Thymus (tissue), 11 donors: ENCODE measurements around the gene ARID5A. TPM values are rescaled to one million over a fixed set of nuclear protein-coding genes. Genes with fewer than 3 reads are reported as not detected.

Source experiments
- DNase-seq, 9 donors: peaks; one replicate each; pipeline ENCODE4 v3.0.0-alpha.2; 2013; ENCODE audit warnings: low spot score in 9 of 9, low read depth in 6 of 9, missing footprints in 1 of 9
- H3K27ac ChIP-seq, 2 donors: one replicate each; pipeline ENCODE4 v1.5.1; 2013; ENCODE audit warnings: control low read depth in 1 of 2, low read depth in 1 of 2, low read length in 1 of 2, mild to moderate bottlenecking in 1 of 2, moderate library complexity in 1 of 2
- H3K27me3 ChIP-seq, 2 donors: one replicate each; pipeline ENCODE4 v1.5.1; 2013; ENCODE audit warnings: low read length in 1 of 2; ENCODE audit not compliant: control insufficient read depth in 2 of 2, insufficient read depth in 1 of 2
- H3K36me3 ChIP-seq, 2 donors: one replicate each; pipeline ENCODE4 v1.5.1; 2013; ENCODE audit warnings: low read length in 1 of 2, mild to moderate bottlenecking in 1 of 2, moderate library complexity in 1 of 2; ENCODE audit not compliant: control insufficient read depth in 2 of 2, insufficient read depth in 2 of 2
- H3K4me1 ChIP-seq, 2 donors: one replicate each; pipeline ENCODE4 v1.5.1; 2013; ENCODE audit warnings: low read length in 2 of 2; ENCODE audit not compliant: control insufficient read depth in 2 of 2, insufficient read depth in 2 of 2
- H3K4me3 ChIP-seq, 2 donors: one replicate each; pipeline ENCODE4 v1.5.1; 2013; ENCODE audit warnings: low read length in 2 of 2, control low read depth in 1 of 2, mild to moderate bottlenecking in 1 of 2
- H3K9me3 ChIP-seq, 2 donors: one replicate each; pipeline ENCODE4 v1.5.1; 2013; ENCODE audit warnings: low read length in 1 of 2, mild to moderate bottlenecking in 1 of 2; ENCODE audit not compliant: control insufficient read depth in 2 of 2, insufficient read depth in 1 of 2
- WGBS: extraction: QIAGEN DNeasy Blood & Tissue Kit; methylation state at CpG from one replicate; pipeline ENCODE4 v1.1.7; 2013; 5-methylcytosine and 5-hydroxymethylcytosine counted together
- polyA plus RNA-seq: library from polyadenylated mRNA; stranded (reverse); fragments of 200-250 nt; gene quantifications from one replicate; pipeline ENCODE4 v1.2.3, GENCODE V29; 2013
- total RNA-seq: library from RNA; stranded (reverse); fragments of 120-200 nt; gene quantifications from one replicate; pipeline ENCODE4 v1.2.4, GENCODE V29; 2013
- donor health status: healthy.

Gene ARID5A
- total and polyA plus RNA-seq, 2 donors = 18.9 to 57.2 TPM

DNA sequence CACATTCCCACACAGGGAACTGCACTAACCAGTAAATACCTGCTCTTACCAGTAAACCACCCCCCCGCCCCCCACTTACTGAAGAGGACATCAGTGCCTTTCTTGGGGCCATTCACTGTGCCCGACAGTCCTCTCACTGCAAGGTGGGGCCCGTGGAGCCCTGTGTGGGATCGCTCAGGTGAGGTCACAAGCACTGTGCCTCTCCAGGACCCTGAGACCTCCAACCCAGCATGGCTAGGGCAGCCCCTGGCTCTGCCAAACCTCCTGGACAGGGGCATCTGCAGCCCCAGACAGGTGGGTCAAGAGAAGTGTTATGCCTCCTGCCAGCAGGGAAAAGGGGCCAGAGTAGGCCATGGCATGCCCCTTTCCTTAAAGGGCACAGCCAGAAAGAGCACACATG is 24.7 kb upstream of the ARID5A start:
- H3K27ac ChIP-seq = no peak overlapping the region
- H3K4me1 ChIP-seq = peaks cover 0 to 15% of the 10 kb centered on the region in 2 donors
- H3K27me3 ChIP-seq = peaks cover 6 to 40% of the 10 kb centered on the region in 2 donors
- H3K36me3 ChIP-seq = no peaks in the 10 kb centered on the region
- H3K4me3 ChIP-seq = no peak overlapping the region
- peaks cover 0 to 8% of the 10 kb centered on the region in 2 donors for H3K9me3 ChIP-seq
- DNase-seq = no peak
- WGBS = 95% methylated on average over 4 of the region's 4 CpGs

DNA sequence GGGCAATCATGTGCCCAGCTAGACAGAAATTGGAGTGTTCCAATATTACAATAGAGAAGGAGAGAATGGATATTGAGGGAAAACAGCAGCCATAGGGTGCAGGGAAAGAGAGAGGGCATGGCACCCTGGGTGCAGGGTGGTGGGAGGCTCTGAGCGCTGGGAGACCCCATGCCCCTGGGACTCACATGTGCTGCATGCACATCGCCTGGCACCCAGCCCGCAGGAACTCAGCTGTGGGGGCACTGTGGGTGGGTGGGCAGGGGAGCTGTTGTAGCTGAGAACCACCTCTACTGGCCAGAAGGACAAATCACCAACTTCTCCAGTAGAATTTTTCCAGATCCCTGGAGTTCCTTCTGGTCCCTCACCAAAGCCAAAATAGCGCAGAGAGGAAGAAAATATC is 24.2 kb upstream of the ARID5A start:
- Histone ChIP-seq H3K36me3 (no peaks in the 10 kb centered on the region), H3K27ac (no peak overlapping the region), H3K4me1 (peaks cover 0 to 15% of the 10 kb centered on the region in 2 donors), H3K9me3 (peaks cover 0 to 8% of the 10 kb centered on the region in 2 donors), H3K27me3 (peaks cover 6 to 40% of the 10 kb centered on the region in 2 donors), H3K4me3 (no peak overlapping the region)
- WGBS = 96% methylated on average over 4 of the region's 4 CpGs
- DNase-seq = no peak

DNA sequence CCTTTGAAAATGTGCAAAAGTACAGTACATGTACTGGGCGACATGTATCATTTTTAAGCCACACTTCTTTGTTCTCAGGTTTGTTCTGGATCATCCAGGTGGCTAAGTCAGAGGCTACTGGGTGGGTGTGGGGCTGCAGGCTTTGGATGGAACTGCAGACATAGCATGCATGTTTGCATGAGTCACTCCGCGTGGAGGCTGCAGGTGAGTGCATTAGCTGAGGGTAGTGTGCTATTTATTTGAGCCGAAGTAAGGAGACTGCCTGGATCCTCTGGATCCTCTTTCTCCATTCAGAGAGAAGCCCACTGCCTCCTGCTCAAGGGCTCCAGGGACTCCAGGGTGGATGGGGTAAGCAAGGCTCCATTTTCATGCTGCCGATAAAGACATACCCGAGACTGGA is 22.0 kb upstream of the ARID5A start:
- WGBS = 97% methylated on average over 6 of the region's 6 CpGs
- Histone ChIP-seq H3K9me3 (peaks cover 0 to 5% of the 10 kb centered on the region in 2 donors), H3K36me3 (no peaks in the 10 kb centered on the region), H3K27ac (no peak overlapping the region), H3K27me3 (peaks cover 0 to 21% of the 10 kb centered on the region in 2 donors), H3K4me1 (peaks cover 0 to 2% of the 10 kb centered on the region in 2 donors), H3K4me3 (no peak overlapping the region)
- no peak for DNase-seq

DNA sequence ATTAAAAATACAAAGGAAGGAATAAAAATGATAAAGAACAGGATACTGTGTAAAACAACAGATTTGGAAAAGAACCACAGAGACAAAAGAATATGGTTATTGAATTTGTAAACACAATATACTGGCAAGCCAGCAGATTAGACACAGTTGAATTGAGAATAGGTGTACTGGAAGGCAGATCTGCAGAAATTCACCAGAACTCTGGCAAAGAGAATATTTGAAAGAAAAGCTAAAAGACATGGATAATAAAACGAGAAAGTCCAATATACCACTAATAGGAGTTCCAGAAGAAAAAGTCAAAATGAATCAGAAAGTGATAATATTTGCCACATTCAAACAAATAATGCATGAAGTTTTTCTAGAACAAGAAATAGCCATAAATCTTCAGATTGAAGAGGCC is 19.5 kb upstream of the ARID5A start:
- Histone ChIP-seq H3K36me3 (no peaks in the 10 kb centered on the region), H3K27me3 (peaks cover 0 to under 1% of the 10 kb centered on the region in 2 donors), H3K27ac (no peak overlapping the region), H3K4me3 (no peak overlapping the region), H3K4me1 (no peaks in the 10 kb centered on the region), H3K9me3 (peaks cover 0 to 5% of the 10 kb centered on the region in 2 donors)
- WGBS = 94% methylated on average over 1 of the region's 1 CpG
- DNase-seq = no peak

DNA sequence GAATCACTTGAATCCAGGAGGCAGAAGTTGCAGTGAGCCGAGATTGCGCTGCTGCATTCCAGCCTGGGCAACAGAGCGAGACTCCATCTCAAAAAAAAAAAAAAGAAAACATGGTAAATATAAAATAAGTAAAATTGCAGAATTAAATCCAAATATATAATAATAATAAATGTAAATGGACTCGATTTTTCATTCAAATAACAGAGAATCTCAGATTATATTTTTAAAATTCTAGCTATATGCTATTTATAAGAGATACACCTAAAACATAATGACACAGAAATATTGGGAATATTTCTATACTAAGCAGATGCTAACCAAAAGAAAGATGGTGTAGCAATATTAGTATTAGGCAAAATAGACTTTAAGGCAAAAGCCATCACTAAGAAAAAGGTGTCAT is 16.3 kb upstream of the ARID5A start:
- DNase-seq = no peak
- H3K27ac ChIP-seq = no peak overlapping the region
- H3K4me3 ChIP-seq = no peak overlapping the region
- peaks cover 3 to 6% of the 10 kb centered on the region in 2 donors for H3K27me3 ChIP-seq
- WGBS = 94% methylated on average over 4 of the region's 4 CpGs
- no peaks in the 10 kb centered on the region for H3K4me1 ChIP-seq
- H3K36me3 ChIP-seq = no peaks in the 10 kb centered on the region
- peaks cover 0 to 5% of the 10 kb centered on the region in 2 donors for H3K9me3 ChIP-seq

DNA sequence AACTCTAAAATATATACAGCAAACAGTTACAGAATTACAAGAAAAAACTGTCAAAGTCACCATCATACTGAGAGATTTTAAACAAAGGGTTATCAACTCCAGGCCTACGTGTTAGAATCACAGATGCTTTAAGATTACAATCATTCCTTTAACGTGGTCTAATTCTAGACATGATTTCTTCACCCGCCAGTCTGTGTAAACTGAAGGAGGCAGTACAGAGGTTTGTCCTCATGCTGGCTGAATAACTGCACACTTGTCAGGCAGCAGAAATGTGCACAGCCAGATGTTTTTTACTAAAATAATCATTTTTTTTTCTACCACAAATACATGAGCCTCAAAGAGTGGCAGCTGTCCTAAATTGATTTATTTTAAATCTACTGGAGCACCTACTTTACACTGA is 15.9 kb upstream of the ARID5A start:
- no peak overlapping the region for H3K4me3 ChIP-seq
- no peak for DNase-seq
- no peaks in the 10 kb centered on the region for H3K4me1 ChIP-seq
- WGBS = 58% methylated on average over 3 of the region's 3 CpGs
- H3K9me3 ChIP-seq = peaks cover 0 to 5% of the 10 kb centered on the region in 2 donors
- no peaks in the 10 kb centered on the region for H3K36me3 ChIP-seq
- peaks cover 3 to 9% of the 10 kb centered on the region in 2 donors for H3K27me3 ChIP-seq
- no peak overlapping the region for H3K27ac ChIP-seq

DNA sequence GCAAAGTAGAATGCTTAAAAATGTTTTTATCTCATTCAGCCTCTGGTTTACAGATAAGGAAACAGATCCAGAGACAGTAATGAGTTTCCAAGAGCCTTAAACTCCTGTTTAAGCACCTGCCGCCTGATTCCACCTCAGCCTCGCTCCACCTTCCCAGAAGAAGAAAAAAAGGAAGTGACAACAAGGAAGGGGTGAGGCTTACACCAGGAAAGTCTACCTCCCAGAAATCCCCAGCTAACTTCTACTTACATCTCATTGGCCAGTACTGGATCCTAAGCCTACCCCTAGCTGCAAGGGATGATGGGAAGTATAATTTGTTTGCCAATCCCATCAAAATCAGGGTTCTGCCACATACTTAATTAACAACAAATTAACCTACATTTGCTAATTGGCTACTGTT is 15.3 kb upstream of the ARID5A start:
- H3K27me3 ChIP-seq = peaks cover 3 to 13% of the 10 kb centered on the region in 2 donors

DNA sequence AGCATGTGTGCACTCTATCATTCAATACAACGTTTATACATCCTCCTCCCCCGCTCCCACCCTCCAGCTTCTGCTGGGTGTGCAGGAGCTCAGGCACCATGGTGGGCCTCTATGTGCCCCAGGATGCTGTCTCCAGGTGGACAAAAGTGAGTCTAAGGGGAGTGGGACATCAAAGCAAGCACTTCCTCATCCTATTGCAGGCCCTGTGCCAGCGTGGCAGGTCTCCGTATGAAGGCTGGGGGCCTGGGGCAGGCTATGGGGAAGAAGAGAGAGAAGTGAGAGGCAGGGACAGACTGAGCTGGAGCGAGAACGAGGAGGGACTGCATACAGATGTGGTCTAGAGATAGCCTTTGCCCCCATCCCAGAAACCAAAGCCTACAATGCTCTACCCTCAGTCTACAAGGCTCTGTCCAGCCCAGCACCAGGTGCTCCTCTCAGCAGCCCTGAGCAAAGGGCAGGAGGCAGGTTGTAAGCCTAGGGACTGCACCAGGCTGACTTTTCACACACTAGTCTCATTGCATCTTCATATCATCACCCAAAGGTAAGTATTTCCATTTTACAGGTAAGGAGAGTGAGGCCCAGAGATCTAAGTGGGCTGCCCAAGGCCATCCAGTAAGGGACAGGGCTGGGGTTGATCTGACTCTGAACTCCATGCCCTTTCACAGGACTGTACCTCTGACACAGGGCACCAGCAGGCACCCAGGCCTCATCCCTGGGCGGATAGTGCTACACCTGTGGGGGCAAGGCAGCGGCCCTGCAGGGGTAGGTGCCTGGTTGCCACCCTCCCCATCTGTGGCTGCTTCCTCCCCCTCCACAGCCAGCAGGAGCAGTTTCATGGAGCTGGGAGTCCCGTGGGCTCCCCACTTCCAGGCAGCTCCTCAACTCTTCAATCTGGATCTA is 14.0 kb upstream of the ARID5A start:
- Histone ChIP-seq H3K4me1 (peaks cover 4 to 15% of the 10 kb centered on the region in 2 donors), H3K4me3 (no peak overlapping the region), H3K9me3 (no peaks in the 10 kb centered on the region), H3K36me3 (no peaks in the 10 kb centered on the region), H3K27ac (no peak overlapping the region), H3K27me3 (peaks cover 3 to 26% of the 10 kb centered on the region in 2 donors)
- WGBS = 71% methylated on average over 9 of the region's 9 CpGs
- DNase-seq = no peak

More for the DNA sequence above, 15.3 kb upstream of the ARID5A start:
- DNase-seq = no peak
- H3K9me3 ChIP-seq = peaks cover 0 to 5% of the 10 kb centered on the region in 2 donors
- H3K4me1 ChIP-seq = peaks cover 0 to 3% of the 10 kb centered on the region in 2 donors
- H3K36me3 ChIP-seq = no peaks in the 10 kb centered on the region
- H3K27ac ChIP-seq = no peak overlapping the region
- no peak overlapping the region for H3K4me3 ChIP-seq
- 94% methylated on average over 2 of the region's 2 CpGs for WGBS

DNA sequence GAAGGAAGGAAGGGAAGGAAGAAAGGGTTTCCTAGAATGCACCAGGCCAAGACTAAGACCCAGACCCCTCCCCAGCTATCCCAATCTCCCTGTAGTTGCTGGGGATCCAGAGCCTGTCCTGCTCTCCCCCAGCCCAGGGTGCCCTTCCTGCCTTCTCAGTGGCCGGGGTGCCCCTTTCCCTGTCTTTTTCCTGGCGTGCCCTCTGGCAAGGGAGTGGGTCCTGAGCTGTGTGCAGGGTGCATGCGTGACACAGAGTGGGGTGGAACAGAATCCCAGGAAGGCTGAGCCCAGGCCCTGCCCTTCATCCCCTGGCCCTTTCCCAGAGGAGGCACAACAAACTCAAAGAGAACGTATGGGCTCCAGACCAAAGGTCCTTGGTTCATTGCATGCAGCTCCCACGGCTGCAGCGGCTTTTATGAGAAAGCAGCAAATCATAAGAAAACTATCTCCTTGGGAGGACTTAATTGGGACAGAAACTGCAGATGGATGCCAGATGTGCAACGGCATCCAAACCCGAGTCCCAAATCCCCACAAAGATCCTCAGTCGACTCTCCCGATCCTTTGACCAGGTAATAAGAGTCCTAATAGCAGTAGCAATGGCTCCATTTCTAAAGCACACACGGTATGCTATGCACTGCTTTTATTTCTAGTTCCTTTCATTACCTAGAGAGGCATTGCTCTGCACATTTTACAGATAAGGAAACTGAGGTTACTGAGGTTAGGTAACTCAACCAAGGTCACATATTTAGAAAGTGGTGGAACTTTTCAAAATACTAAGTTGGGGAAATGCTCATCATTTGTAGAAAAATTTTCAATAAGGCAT is 12.7 kb upstream of the ARID5A start:
- Histone ChIP-seq H3K4me1 (peaks cover 11 to 28% of the 10 kb centered on the region in 2 donors), H3K36me3 (no peaks in the 10 kb centered on the region), H3K9me3 (no peaks in the 10 kb centered on the region), H3K4me3 (no peak overlapping the region), H3K27me3 (peaks cover 3 to 39% of the 10 kb centered on the region in 2 donors), H3K27ac (no peak overlapping the region)
- no peak for DNase-seq
- 94% methylated on average over 11 of the region's 11 CpGs for WGBS
